Stimulated activated CD4-positive, alpha-beta T cell treated with anti-CD3 and anti-CD28 coated beads, Interleukin-1b, Interleukin-23, amount 100 ng/mL, for 48 hours (primary cell): ENCODE results near the gene CDC20B.
"Not testable (repeated sequence)": the region's sequence is repeated elsewhere in the genome, so short reads cannot be mapped to it uniquely, and the experiment has no call there.

Source experiments
- DNase-seq: peaks from one replicate; pipeline ENCODE4 v3.0.0-alpha.2; 2020

The CDC20B gene

DNA sequence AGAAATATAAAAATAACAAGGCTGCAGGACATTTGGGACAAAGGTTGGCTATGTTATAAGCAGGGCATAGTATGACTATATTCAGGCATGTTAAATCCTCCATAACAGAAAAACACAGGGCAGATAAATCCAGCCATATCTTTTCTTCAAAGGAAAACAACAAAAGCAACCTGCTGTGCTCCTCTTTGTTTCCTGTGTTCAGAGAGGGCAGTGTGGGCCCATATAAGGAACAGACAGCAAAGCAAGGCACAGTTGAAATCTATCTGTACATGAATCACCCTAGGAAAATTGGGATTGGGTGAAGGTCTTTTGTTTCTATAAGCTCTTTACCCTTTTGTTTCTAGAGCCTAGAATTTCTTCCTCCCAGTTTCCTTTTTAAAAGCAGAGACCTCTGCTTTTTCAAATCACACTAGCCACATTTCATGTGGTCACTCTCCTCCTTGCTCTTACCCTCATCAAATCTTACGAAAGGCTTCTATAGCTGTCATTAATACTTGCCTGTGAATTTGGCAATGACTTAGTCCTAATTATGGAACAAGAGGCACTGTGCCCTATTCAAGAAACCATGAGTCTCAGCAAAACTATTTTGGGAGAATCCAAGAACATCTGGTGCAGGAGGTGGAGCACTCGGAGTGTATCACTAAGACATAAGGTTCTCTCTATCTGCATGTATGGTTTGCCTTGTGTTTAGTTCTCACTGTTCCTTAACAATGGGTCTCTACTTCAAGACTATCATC, 68.8 kb downstream of the CDC20B start:
- DNase-seq = no peak

GRCh38 chr5:55102348-55102747, 70.6 kb downstream of the CDC20B start, which contains the start of gene GZMA:
TSS of gene GZMA (plus strand) at chr5:55102646. CDS start at chr5:55102683, 37 bp downstream.
- no peak for DNase-seq

DNA sequence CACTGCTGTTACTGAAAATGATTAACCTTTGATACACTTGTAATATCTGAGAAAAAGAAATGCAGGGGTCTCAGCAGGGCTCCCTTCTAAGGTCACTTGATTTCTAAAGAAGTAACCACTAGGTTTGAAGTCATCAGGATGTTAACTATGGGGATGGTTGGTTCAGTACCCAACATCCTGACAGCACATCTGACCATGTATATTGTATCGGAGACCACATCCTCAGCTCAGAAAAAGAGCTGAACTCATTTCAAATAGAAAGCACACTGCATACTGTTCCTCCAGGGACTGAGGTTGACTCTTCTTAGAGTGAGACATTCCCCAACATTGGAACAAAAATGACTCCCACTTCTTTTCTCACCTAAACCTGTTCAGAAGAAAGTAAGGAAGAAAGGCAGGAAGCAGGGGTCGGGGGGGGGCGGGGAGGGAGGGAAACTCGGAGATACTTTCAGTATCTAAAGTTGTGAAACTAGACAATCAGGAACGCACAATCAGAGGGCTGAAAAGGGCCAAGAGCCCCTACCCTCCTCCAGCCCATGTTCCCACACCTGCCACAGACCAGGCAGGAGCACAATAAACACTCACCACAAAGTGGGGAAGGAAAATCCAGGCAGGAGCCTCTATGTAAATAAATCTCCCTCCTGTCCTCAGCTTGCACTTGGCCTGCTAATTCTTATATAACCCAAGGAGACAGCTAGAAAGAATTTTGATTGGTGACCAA, 71.3 kb downstream of the CDC20B start:
- no peak for DNase-seq

- DNase-seq = not testable (repeated sequence)
Observed at GRCh38 chr5:55101148-55101547, 71.8 kb downstream of the CDC20B start.

GRCh38 chr5:55096861-55097260, 76.1 kb downstream of the CDC20B start:
- no peak for DNase-seq

GRCh38 chr5:55096182-55096581, 76.8 kb downstream of the CDC20B start:
- DNase-seq = no peak

- not testable (repeated sequence) for DNase-seq
Observed at GRCh38 chr5:55091011-55091410, 82.0 kb downstream of the CDC20B start.

DNA sequence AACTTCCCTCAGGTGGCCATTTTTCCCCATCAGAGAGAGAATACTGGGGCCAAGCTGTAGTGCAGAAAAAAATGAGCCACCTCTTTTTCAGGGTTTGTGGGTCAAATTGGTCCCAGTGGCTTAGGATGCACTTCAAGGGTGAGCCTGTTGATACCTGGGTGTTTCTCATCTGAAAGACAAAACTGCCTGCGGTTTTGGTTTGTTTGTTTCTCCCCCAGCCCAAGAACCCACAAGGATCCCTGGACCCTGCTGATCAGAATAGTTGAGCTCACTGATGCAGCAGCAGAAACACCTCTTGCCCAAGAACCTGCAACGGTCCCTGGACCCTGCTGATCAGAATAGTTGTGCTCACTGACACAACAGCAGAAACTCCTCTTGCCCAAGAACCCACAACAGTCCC, 83.7 kb downstream of the CDC20B start:
- DNase-seq = not testable (repeated sequence)

DNA sequence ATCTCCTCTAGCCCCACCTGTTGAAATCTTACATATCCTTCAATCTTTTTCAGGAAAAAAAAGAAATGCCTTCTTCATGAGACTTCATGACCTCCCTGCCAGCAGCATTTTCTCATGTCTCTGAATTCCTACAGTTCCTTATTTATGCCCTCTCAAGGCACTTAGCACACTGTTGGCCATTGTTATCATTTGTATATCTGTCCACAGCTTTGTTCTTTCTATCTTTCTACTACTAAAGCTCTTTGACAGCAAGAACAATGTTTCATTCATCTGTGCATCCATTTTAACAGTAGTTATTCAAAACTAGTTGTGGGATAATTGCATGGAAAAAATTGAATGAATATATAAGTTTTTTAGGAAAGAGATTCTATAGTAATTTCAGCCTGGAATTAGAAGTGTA, 91.4 kb downstream of the CDC20B start:
- no peak for DNase-seq

GRCh38 chr5:55073211-55073610, 99.8 kb downstream of the CDC20B start:
- DNase-seq = peak; percentile 8

- DNase-seq = no peak
Observed at GRCh38 chr5:55072666-55073065, 100.3 kb downstream of the CDC20B start.

- DNase-seq = no peak
Observed at GRCh38 chr5:55071413-55071812, 101.6 kb downstream of the CDC20B start.

- DNase-seq = no peak
Observed at GRCh38 chr5:55070968-55071367, 102.0 kb downstream of the CDC20B start.

DNA sequence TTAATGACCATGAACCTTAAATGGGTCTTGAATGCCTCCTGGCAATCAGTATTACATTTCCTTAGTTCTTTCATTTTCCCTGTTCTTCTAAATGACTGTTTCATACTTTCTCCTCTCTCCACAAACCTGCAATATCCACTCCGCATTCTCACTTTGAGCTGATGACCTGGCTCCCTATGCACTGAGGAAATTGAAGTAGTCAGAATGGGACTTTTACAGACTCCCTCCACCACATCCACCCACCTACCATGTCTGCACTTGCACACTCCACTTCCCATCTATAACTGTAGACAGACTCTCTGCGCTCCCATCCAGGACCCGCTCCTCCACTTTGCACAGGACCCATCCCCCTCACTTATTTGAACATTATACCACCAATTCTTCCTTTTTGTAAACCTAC, 106.7 kb downstream of the CDC20B start:
- DNase-seq = no peak

DNA sequence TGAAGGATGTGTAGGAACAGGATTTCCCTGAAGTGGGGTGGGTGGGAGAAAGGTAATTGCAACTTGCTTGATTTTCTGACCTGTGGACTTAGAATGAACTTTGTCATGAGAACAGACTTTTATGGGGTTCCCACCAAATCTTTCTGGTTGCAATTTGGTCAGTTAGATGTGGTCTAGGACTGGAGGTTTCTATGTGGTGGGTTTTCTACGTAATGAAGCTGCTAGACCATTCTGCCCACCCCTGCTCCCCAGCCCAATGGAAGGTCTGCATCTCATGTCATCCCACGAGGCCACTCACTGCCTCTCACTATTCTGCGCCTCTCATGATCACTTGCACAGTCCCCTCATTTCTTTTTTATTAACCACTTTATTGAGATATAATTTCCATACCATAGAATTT, 108.5 kb downstream of the CDC20B start:
- DNase-seq = no peak

GRCh38 chr5:55063899-55064298, 109.1 kb downstream of the CDC20B start:
- DNase-seq = no peak

GRCh38 chr5:55063220-55063863, 109.6 kb downstream of the CDC20B start:
- no peak for DNase-seq
